Left ventricle myocardium inferior (tissue), 1 donor: ENCODE data around the gene MYOF. TPM values are rescaled to one million over a fixed set of nuclear protein-coding genes. Genes with fewer than 3 reads are reported as not detected.

Experiments used
- DNase-seq: peaks from one replicate; pipeline ENCODE4 v3.0.0-alpha.2; 2020
- H3K27ac ChIP-seq: fragments of 200-600 bp; replicated peaks from 2 replicates; pipeline ENCODE4 v1.8.0; 2021
- H3K27me3 ChIP-seq: fragments of 200-600 bp; 2 replicates; pipeline ENCODE4 v1.8.0; 2021; ENCODE audit warnings: low read depth
- H3K36me3 ChIP-seq: fragments of 200-600 bp; 2 replicates; pipeline ENCODE4 v1.8.0; 2021
- H3K4me1 ChIP-seq: fragments of 200-600 bp; 2 replicates; pipeline ENCODE4 v1.8.0; 2021
- H3K4me3 ChIP-seq: fragments of 200-600 bp; 2 replicates; pipeline ENCODE4 v1.8.0; 2021; ENCODE audit warnings: mild to moderate bottlenecking, moderate library complexity
- H3K9me3 ChIP-seq: fragments of 200-600 bp; replicated peaks from 2 replicates; pipeline ENCODE4 v1.8.0; 2021
- CTCF ChIP-seq: fragments of 200-600 bp; IDR thresholded peaks from 2 replicates; pipeline ENCODE4 v1.8.0; 2021; ENCODE audit warnings: antibody characterized with exemption, mild to moderate bottlenecking, borderline replicate concordance
- intact Hi-C: fragments of 100-400 bp; cut with micrococcal nuclease; formaldehyde crosslinking; loops from one replicate; pipeline ENCODE4 v1.11.0; 2022
- total RNA-seq: library from RNA; stranded (reverse); fragmentation: NEBNext Ultra II Directional; extraction: Animal tissue kit (Norgen Biotek cat#: 25700); gene quantifications from one replicate; pipeline ENCODE4 v1.2.1, GENCODE V29; 2021
- donor health status: DM: no; HTN: yes; CAD: no; lungs with severe emphysema.

Gene MYOF
- total RNA-seq, 1 donor from 2014 or later, result 43.6 TPM

GRCh38 chr10:93268021-93268420 lies 214.1 kb downstream of the MYOF start:
- DNase-seq, result no peak
- Histone ChIP-seq H3K4me1 (no peaks in the 10 kb centered on the region), H3K27me3 (peaks cover 12% of the 10 kb centered on the region), H3K4me3 (no peak overlapping the region), H3K27ac (no peak overlapping the region), H3K9me3 (peaks cover 19% of the 10 kb centered on the region), H3K36me3 (no peaks in the 10 kb centered on the region)
- intact Hi-C loops, result no loop called here
- TF ChIP-seq CTCF, result no peak

GRCh38 chr10:93267521-93267920 lies 214.6 kb downstream of the MYOF start:
- H3K27me3 ChIP-seq, result peaks cover 7% of the 10 kb centered on the region
- TF ChIP-seq CTCF, result no peak
- no peak for DNase-seq
- intact Hi-C loops, result no loop called here
- no peak overlapping the region for H3K27ac ChIP-seq
- H3K9me3 ChIP-seq, result peaks cover 19% of the 10 kb centered on the region
- no peaks in the 10 kb centered on the region for H3K36me3 ChIP-seq
- no peak overlapping the region for H3K4me3 ChIP-seq
- H3K4me1 ChIP-seq, result no peaks in the 10 kb centered on the region

GRCh38 chr10:93266858-93267257 lies 215.3 kb downstream of the MYOF start:
- TF ChIP-seq CTCF, result no peak
- peaks cover 6% of the 10 kb centered on the region for H3K27me3 ChIP-seq
- H3K4me1 ChIP-seq, result no peaks in the 10 kb centered on the region
- H3K9me3 ChIP-seq, result peaks cover 19% of the 10 kb centered on the region
- H3K27ac ChIP-seq, result no peak overlapping the region
- no peak overlapping the region for H3K4me3 ChIP-seq
- intact Hi-C loops, result no loop called here
- DNase-seq, result no peak
- H3K36me3 ChIP-seq, result no peaks in the 10 kb centered on the region

- Histone ChIP-seq H3K36me3 (no peaks in the 10 kb centered on the region), H3K4me3 (no peak overlapping the region), H3K27ac (no peak overlapping the region), H3K4me1 (no peaks in the 10 kb centered on the region), H3K9me3 (no peaks in the 10 kb centered on the region), H3K27me3 (no peaks in the 10 kb centered on the region)
- no peak for TF ChIP-seq CTCF
- intact Hi-C loops, result no loop called here
- DNase-seq, result no peak
Observed at GRCh38 chr10:93261961-93262610, 220.0 kb downstream of the MYOF start.

- H3K27ac ChIP-seq, result no peak overlapping the region
- TF ChIP-seq CTCF, result no peak
- intact Hi-C loops, result no loop called here
- no peaks in the 10 kb centered on the region for H3K27me3 ChIP-seq
- no peak overlapping the region for H3K4me3 ChIP-seq
- no peaks in the 10 kb centered on the region for H3K36me3 ChIP-seq
- no peaks in the 10 kb centered on the region for H3K4me1 ChIP-seq
- no peaks in the 10 kb centered on the region for H3K9me3 ChIP-seq
- DNase-seq, result no peak
Observed at GRCh38 chr10:93261089-93261488, 221.0 kb downstream of the MYOF start.
